Type B pancreatic cell (in vitro differentiated cells): ENCODE results near the gene CLIP4. TPM values are rescaled to one million over a fixed set of nuclear protein-coding genes. Genes with fewer than 3 reads are reported as not detected.

Experiments used
- DNase-seq: peaks from one replicate; pipeline ENCODE4 v3.0.0; 2021; ENCODE audit warnings: mixed read lengths; ENCODE audit not compliant: unreplicated experiment; ENCODE audit errors: extremely low spot score
- H3K27ac Mint-ChIP-seq: 2 replicates; pipeline ENCODE4 v1.8.0; 2021; ENCODE audit warnings: mild to moderate bottlenecking, mixed read lengths
- H3K27me3 Mint-ChIP-seq: 2 replicates; pipeline ENCODE4 v1.8.0; 2021; ENCODE audit warnings: mixed read lengths
- H3K36me3 Mint-ChIP-seq: 2 replicates; pipeline ENCODE4 v1.8.0; 2021; ENCODE audit warnings: mixed read lengths
- H3K4me1 Mint-ChIP-seq: one replicate; pipeline ENCODE4 v1.8.0; 2021; ENCODE audit warnings: mixed read lengths; ENCODE audit not compliant: unreplicated experiment
- H3K4me3 Mint-ChIP-seq: 2 replicates; pipeline ENCODE4 v1.8.0; 2021; ENCODE audit warnings: mild to moderate bottlenecking, mixed read lengths
- H3K9me3 Mint-ChIP-seq: 2 replicates; pipeline ENCODE4 v1.8.0; 2021; ENCODE audit warnings: mixed read lengths
- CTCF ChIP-seq: fragments of 200-600 bp; sonication (generic); conservative IDR thresholded peaks from 2 replicates; pipeline ENCODE4 v1.5.0; 2021; ENCODE audit warnings: antibody characterized with exemption, mild to moderate bottlenecking
- total RNA-seq: library from RNA; stranded (reverse); gene quantifications from 2 replicates; pipeline ENCODE4 v1.2.1, GENCODE V29; 2021; ENCODE audit warnings: low replicate concordance

Gene CLIP4
- total RNA-seq, 1 donor from 2014 or later = 12.1 TPM

DNA sequence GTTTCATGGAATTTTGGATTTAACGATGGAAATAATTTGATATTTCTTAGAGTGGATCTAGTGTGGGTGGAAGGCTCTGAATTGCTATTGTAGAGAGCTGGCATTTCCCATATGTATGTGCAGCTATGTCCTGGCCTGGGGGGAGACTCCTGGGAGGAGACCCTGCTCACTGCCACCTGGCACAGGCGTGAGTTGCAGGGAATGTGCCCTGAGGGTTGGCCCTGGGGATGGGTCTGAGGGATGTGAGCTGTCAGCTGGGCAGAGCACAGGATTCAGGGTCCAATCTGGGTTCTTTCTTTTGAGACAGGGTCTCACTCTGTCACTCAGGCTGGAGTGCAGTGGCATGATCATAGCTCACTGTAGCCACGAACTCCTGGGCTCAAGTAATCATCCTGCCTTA is 120.2 kb downstream of the CLIP4 start:
- Mint-ChIP-seq H3K27ac (peak overlapping the region; percentile 97), H3K27me3 (peaks cover 17% of the 10 kb centered on the region)
- no peak for TF ChIP-seq CTCF

DNA sequence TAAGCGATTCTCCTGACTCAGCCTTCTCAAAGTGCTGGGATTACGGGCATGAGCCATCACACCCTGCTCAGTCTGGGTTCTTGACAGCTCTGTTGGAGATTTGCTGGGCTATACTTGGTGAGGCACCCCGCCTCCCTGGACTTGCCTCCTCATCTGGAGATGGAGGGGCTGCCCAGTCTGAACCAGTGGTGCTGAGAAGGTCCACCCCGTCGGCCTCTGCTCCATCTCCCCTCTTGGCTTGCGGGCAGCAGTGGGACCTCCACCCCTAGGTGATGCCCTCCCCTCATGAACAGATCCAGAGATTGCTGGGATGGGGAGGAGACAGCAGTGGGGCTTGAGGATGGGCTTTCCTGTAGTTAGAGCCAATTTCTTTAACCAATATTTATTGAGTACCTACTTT is 120.9 kb downstream of the CLIP4 start:
- Mint-ChIP-seq H3K4me1 (peaks cover 7% of the 10 kb centered on the region), H3K9me3 (peaks cover 6% of the 10 kb centered on the region), H3K27me3 (peaks cover 18% of the 10 kb centered on the region), H3K27ac (no peak overlapping the region), H3K36me3 (peaks cover 14% of the 10 kb centered on the region), H3K4me3 (no peak overlapping the region)
- no peak for TF ChIP-seq CTCF
- DNase-seq = no peak

More for the DNA sequence above, 120.2 kb downstream of the CLIP4 start:
- Mint-ChIP-seq H3K9me3 (peaks cover 6% of the 10 kb centered on the region), H3K4me3 (no peak overlapping the region), H3K4me1 (peaks cover 10% of the 10 kb centered on the region), H3K36me3 (peaks cover 17% of the 10 kb centered on the region)
- no peak for DNase-seq

DNA sequence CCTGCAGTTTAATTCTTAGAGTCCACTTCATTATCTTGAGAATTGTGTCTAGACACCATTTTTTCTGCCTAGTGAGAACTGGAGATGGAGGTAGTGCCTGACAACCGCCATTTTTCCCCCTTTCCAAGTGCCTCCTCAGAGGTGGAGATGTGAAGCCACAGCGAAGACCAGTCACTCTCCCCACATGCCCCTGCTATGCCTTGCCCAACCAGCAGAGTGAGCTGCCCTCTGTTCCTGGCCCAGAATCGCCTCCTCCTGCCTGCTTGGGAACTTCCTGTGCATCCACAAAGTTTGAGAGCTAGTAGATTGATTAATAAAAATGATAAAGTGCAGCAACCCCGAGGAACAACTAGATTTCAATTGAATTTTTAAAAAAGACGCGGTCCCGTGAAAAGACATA is 123.3 kb downstream of the CLIP4 start:
- no peak overlapping the region for H3K27ac Mint-ChIP-seq
- TF ChIP-seq CTCF = peak; percentile 63
- no peak for DNase-seq
- peaks cover 11% of the 10 kb centered on the region for H3K36me3 Mint-ChIP-seq
- peaks cover 4% of the 10 kb centered on the region for H3K9me3 Mint-ChIP-seq
- peaks cover 20% of the 10 kb centered on the region for H3K27me3 Mint-ChIP-seq
- H3K4me1 Mint-ChIP-seq = peaks cover 6% of the 10 kb centered on the region
- H3K4me3 Mint-ChIP-seq = no peak overlapping the region

Other genes starting within 250 kb of the CLIP4 start
- 16.6 and 20.7 TPM in 2 replicates for gene TRMT61B, start 245.1 kb upstream of the CLIP4 start, total RNA-seq
- 57.0 and 66.9 TPM in 2 replicates for gene WDR43, start 220.7 kb upstream of the CLIP4 start, total RNA-seq
- gene TOGARAM2, start 134.1 kb upstream of the CLIP4 start, total RNA-seq = 1.6 and 3.6 TPM in 2 replicates
- gene PCARE, start 40.9 kb upstream of the CLIP4 start, total RNA-seq = not detected in 2 replicates